Measurements from ENCODE around the gene GOLGA6L25.
"Not testable (repeated sequence)": the region's sequence is repeated elsewhere in the genome, so short reads cannot be mapped to it uniquely, and the experiment has no call there.

DNA sequence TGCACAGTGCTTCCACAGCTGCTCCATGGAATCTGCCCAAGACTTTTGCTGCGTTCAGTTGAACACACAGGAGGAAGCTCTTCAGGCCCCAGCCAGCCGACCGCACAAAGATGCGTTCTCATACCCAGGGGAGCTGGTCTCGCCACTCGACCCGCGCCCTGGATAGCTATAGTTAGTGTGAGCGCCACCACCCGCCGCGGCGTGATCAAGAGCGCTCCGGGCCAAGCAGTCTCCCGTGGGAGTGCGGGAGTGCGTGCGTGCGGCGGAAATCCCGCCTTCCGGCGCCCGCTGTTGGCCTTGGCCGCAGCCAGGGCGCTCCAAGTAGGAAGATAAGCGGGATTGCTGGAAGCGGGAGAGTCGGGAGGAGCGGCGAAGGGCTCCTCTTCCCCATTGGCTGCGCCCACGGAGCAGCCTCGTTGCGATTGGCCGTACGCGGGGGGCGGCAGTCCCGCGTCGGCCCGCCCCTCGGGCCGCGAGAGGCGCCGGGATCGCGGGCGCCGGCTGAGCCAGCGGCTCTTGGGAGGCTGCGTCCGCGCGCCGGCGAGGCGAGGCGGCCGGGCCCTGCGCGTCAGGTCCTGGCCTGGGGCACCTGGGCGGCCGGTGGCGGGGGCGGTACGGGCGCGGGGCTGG is 35.7 kb downstream of the GOLGA6L25 start:
- TF ChIP-seq, protein P1, sequence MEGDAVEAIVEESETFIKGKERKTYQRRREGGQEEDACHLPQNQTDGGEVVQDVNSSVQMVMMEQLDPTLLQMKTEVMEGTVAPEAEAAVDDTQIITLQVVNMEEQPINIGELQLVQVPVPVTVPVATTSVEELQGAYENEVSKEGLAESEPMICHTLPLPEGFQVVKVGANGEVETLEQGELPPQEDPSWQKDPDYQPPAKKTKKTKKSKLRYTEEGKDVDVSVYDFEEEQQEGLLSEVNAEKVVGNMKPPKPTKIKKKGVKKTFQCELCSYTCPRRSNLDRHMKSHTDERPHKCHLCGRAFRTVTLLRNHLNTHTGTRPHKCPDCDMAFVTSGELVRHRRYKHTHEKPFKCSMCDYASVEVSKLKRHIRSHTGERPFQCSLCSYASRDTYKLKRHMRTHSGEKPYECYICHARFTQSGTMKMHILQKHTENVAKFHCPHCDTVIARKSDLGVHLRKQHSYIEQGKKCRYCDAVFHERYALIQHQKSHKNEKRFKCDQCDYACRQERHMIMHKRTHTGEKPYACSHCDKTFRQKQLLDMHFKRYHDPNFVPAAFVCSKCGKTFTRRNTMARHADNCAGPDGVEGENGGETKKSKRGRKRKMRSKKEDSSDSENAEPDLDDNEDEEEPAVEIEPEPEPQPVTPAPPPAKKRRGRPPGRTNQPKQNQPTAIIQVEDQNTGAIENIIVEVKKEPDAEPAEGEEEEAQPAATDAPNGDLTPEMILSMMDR (IDR thresholded peaks at IDR 0.05), result not testable (repeated sequence)
- TF ChIP-seq POLR2A (IDR thresholded peaks at IDR 0.05), result not testable (repeated sequence)
